ENCODE measurements around the gene GPR137C.

- TF ChIP-seq GATA3 (IDR thresholded peaks at IDR 0.05; ENCODE audit: low read depth, low read length) (no peak), GATA2 (IDR thresholded peaks at IDR 0.05; ENCODE audit: low read depth, low read length) (no peak)
Observed at GRCh38 chr14:52590318-52590717, 37.7 kb downstream of the GPR137C start.

Data from SH-SY5Y (cell line).